ENCODE results near the gene TBC1D5.
"Not testable (repeated sequence)": the region's sequence is repeated elsewhere in the genome, so short reads cannot be mapped to it uniquely, and the experiment has no call there.

DNA sequence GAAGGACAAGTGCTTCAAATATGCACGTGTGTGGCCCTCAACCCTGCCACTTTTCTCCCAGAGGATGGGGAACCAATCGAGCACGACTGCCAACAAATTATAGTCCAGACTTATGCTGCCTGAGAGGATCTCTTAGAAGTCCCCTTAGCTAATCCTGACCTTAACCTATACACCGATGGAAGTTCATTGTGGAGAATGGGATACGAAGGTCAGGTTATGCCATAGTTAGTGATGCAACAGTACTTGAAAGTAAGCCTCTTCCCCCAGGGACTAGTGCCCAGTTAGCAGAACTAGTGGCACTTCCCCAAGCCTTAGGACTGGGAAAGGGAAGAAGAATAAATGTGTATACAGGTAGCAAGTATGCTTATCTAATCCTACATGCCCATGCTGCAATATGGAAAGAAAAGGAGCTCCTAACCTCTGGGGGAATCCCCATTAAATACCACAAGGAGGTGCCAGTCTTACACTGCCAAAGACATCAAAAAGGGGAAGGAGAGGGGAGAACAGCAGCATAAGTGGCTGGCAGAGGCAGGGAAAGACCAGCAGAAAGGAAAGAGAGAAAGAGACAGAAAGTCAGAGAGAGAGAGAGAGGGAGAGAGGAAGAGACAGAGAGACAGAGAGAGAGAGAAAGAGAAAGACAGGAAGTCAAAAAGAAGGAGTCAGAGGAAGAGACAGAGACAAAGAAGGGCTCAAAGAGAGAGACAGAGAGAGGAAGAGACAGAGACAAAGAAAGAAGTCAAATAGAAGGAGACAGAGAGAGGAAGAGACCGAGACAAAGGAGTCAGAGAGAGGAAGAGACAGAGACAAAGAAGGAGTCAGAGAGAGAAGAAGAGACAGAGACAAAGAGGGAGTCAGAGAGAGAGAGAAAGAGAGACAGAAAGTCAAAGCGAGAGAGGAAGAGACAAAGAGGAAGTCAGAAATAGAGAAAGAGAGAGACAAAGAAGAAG lies 37.1 kb upstream of the TBC1D5 start:
- TF ChIP-seq SPI1 (IDR thresholded peaks at IDR 0.05; ENCODE audit: low read depth, low read length); POLR2A (IDR thresholded peaks at IDR 0.05; ENCODE audit: low read depth, low read length); TAF1 (IDR thresholded peaks at IDR 0.05; ENCODE audit: low read depth, low read length); POLR2AphosphoS5 (IDR thresholded peaks at IDR 0.05; ENCODE audit: low read depth, low read length); PAX5 (IDR thresholded peaks at IDR 0.05; ENCODE audit: insufficient read depth, low read length, severe bottlenecking); POU2F2 (IDR thresholded peaks at IDR 0.05; ENCODE audit: low read depth, low read length): not testable (repeated sequence)
